HepG2 (cell line): Measurements from ENCODE around the gene RGS2. TPM values are rescaled to one million over a fixed set of nuclear protein-coding genes. Genes with fewer than 3 reads are reported as not detected.

ENCODE experiments used
- E2F5 ChIP-seq: sonication (generic); formaldehyde crosslinking; conservative IDR thresholded peaks from 2 replicates; pipeline ENCODE4 v1.4.0; 2020; ENCODE audit warnings: missing genetic modification reagents
- GTF3A ChIP-seq: sonication (generic); formaldehyde crosslinking; conservative IDR thresholded peaks from 2 replicates; pipeline ENCODE4 v1.4.0; 2020; ENCODE audit warnings: mild to moderate bottlenecking, missing genetic modification reagents
- JARID2 ChIP-seq: sonication (generic); formaldehyde crosslinking; IDR thresholded peaks from 2 replicates; pipeline ENCODE4 v1.8.1; 2023; ENCODE audit warnings: missing genetic modification reagents, inconsistent platforms; ENCODE audit not compliant: insufficient replicate concordance
- TAF15 ChIP-seq: fragments of 200-400 bp; formaldehyde crosslinking; IDR thresholded peaks from one replicate; pipeline ENCODE4 v1.6.1; 2018; ENCODE audit warnings: mild to moderate bottlenecking, low read depth, low read length; ENCODE audit not compliant: poor library complexity, severe bottlenecking
- THAP9 ChIP-seq: sonication (generic); formaldehyde crosslinking; IDR thresholded peaks from 2 replicates; pipeline ENCODE4; 2020; ENCODE audit warnings: missing genetic modification reagents, mild to moderate bottlenecking, borderline replicate concordance
- TMF1 ChIP-seq: sonication (generic); formaldehyde crosslinking; IDR thresholded peaks from 2 replicates; pipeline ENCODE4 v1.8.1; 2022; ENCODE audit warnings: low read depth, missing genetic modification reagents
- ZNF124 ChIP-seq: sonication (generic); formaldehyde crosslinking; IDR thresholded peaks from 2 replicates; pipeline ENCODE4 v1.4.0; 2020; ENCODE audit warnings: missing genetic modification reagents
- ZNF276 ChIP-seq: sonication (generic); formaldehyde crosslinking; IDR thresholded peaks from 2 replicates; pipeline ENCODE4 v1.4.0; 2020; ENCODE audit warnings: mild to moderate bottlenecking, low read depth, missing genetic modification reagents
- ZNF282 ChIP-seq: fragments of 450-650 bp; IDR thresholded peaks from 2 replicates; pipeline ENCODE4 v1.6.1; 2018; ENCODE audit not compliant: partially characterized antibody
- polyA plus RNA-seq, 8 experiments: library from polyadenylated mRNA; depleted of rRNA in 3 of 8; stranded (reverse) in 7 of 8; unstranded in 1 of 8; fragments of >200 nt; fragmentation: Illumina TruSeq in 4 of 8; extraction: Trizol in 4 of 8; gene quantifications; 2 replicates each; pipeline versions ENCODE4 v1.2.1 to v1.2.3, GENCODE V29; 2011 to 2016; ENCODE audit warnings: low read depth in 4 of 8, missing spikeins in 1 of 8, mixed read lengths in 1 of 8; ENCODE audit not compliant: insufficient read depth in 1 of 8
- total RNA-seq, 5 experiments: library from RNA; depleted of rRNA; stranded (reverse); fragments of >200 nt; fragmentation: Illumina TruSeq; extraction: Trizol; gene quantifications; 2 replicates each; pipeline ENCODE4 v1.2.3, GENCODE V29; 2016; ENCODE audit warnings: low read depth in 1 of 5

RGS2 gene
- total and polyA plus RNA-seq, 2 of the 13 experiments (the other 11 are each of a cell fraction or from before 2014, with no cell fraction given), result 0.64 to 1.4 TPM

GRCh38 chr1:192835116-192835515 is 26.3 kb downstream of the RGS2 start (continued):
- TF ChIP-seq THAP9 (no peak), GTF3A (no peak), ZNF282 (no peak), E2F5 (CRISPR knock-in tag) (no peak), TAF15 (no peak), ZNF124 (CRISPR knock-in tag) (no peak), ZNF276 (no peak), JARID2 (no peak), TMF1 (no peak)
